SK-N-MC (cell line): Measurements from ENCODE around the gene SMC3.

Experiments
- EZH2 ChIP-seq: fragments of 200-600 bp; sonication (generic); IDR thresholded peaks from one replicate; pipeline ENCODE4 v1.6.1; 2017; ENCODE audit warnings: antibody characterized with exemption
- POLR2AphosphoS5 ChIP-seq: IDR thresholded peaks from 2 replicates; pipeline ENCODE4 v1.6.1; 2012; ENCODE audit warnings: mild to moderate bottlenecking, low read depth, low read length, borderline replicate concordance

DNA sequence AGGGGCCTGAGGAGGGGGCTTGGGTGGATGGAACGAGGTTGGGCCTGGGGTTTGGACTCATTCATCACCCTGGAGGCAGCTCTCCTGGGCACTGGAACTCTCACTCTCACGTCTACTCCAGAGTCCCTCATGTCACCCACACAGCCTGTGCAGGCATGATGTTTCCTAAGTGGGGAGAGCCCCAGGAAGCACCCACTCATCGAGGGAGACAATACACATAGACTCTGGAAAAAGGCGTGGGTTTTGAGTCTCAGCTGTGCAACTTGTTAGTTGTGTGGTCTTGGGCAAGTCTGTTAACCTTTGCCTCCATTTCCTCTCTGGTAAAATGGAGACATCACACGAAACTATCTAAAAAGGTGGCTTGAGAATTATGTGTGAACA lies 50.7 kb downstream of the SMC3 start:
- no peak for TF ChIP-seq EZH2
- no peak for TF ChIP-seq POLR2AphosphoS5
